Osteoblast (primary cell): ENCODE data around the gene RHBDD3. TPM values are rescaled to one million over a fixed set of nuclear protein-coding genes. Genes with fewer than 3 reads are reported as not detected.

Experiments used
- DNase-seq: peaks from one replicate; pipeline ENCODE4 v3.0.0; 2011; ENCODE audit warnings: low spot score, mixed read lengths; ENCODE audit not compliant: insufficient read length; ENCODE audit errors: missing footprints
- H2AFZ ChIP-seq: 2 replicates; pipeline ENCODE4 v1.6.0; 2011; ENCODE audit warnings: mild to moderate bottlenecking, low read length
- H3K27ac ChIP-seq: 2 replicates; pipeline ENCODE4 v1.5.1; 2011; ENCODE audit warnings: mild to moderate bottlenecking, low read depth, low read length, moderate library complexity
- H3K27me3 ChIP-seq: 2 replicates; pipeline ENCODE4 v1.6.0; 2012; ENCODE audit warnings: mild to moderate bottlenecking, control low read depth, inconsistent platforms, low read length, moderate library complexity; ENCODE audit not compliant: insufficient read depth
- H3K36me3 ChIP-seq: 2 replicates; pipeline ENCODE4 v1.5.1; 2011; ENCODE audit warnings: mild to moderate bottlenecking, low read length, control low read depth, moderate library complexity; ENCODE audit not compliant: insufficient read depth
- H3K4me1 ChIP-seq: 2 replicates; pipeline ENCODE4 v1.5.1; 2011; ENCODE audit warnings: mild to moderate bottlenecking, low read length, control low read depth, moderate library complexity; ENCODE audit not compliant: insufficient read depth
- H3K4me2 ChIP-seq: 2 replicates; pipeline ENCODE4 v1.6.0; 2011; ENCODE audit warnings: mild to moderate bottlenecking, low read length; ENCODE audit not compliant: insufficient read depth
- H3K4me3 ChIP-seq: fragments of 200-600 bp; sonication (generic); 3 replicates; pipeline ENCODE4 v1.5.1; 2012; ENCODE audit warnings: mild to moderate bottlenecking, low read length, inconsistent platforms; ENCODE audit not compliant: insufficient read depth
- H3K79me2 ChIP-seq: 2 replicates; pipeline ENCODE4 v1.6.0; 2012; ENCODE audit warnings: mild to moderate bottlenecking, low read length, control low read depth, inconsistent platforms; ENCODE audit not compliant: insufficient read depth
- H3K9me3 ChIP-seq: 2 replicates; pipeline ENCODE4 v1.5.1; 2011; ENCODE audit warnings: low read depth, low read length, control low read depth
- H4K20me1 ChIP-seq: 2 replicates; pipeline ENCODE4 v1.6.0; 2012; ENCODE audit warnings: mild to moderate bottlenecking, low read length, control low read depth; ENCODE audit not compliant: insufficient read depth
- total RNA-seq: library from RNA; depleted of rRNA; stranded (reverse); fragments of >200 nt; gene quantifications from 2 replicates; pipeline ENCODE4 v1.2.3, GENCODE V29; 2012
- TF ChIP-seq, protein P1 (sequence below): IDR thresholded peaks from 2 replicates; pipeline ENCODE4 v1.5.1; 2011; ENCODE audit warnings: mild to moderate bottlenecking, low read depth, low read length, moderate library complexity; ENCODE audit errors: extremely low read depth

The RHBDD3 gene
- total RNA-seq, 1 donor, result 25.0 TPM

DNA sequence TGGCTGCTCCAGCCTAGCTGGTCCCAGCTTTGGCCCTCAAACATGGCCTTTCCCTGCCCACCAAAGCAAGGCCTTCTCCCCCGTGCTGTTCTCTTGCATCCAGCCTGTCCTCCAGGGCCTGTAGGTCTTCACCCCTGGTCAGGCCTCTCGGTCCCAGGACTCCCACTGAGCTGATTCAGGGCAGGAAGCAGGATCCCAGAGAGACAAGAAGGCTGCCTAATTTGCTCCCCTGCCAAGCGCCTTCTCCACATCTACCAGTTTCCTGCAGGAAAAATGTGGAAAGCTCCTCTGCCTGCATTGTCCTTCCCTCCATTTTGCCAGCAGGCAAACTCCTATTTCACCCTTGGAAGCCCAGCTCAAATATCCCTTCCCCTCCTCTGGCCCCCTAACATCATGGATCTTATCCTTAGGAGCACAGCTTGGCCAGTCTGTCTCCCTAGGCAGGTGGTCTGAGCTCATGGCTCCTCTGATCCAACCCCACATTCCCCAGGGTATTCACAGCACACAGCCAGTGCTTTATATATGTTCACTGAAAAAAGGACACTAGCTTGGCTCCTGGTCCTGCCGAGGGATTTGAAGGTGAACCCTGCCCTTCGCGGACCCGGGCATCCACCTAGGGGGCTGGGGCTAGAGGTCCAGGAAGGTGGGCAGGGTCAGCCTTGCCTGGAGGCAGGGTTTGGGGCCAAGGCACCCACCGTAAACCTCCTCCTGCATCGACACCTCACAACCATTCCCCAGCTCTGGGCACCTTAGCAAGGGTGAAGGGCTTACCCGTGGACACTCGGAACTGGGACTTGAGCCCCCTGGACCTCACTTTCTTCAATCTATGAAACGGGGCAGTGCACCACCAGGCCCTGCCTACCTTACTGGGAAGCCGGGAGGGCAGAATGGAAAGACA, 968 bp downstream of the RHBDD3 start:
- TF ChIP-seq, protein P1, sequence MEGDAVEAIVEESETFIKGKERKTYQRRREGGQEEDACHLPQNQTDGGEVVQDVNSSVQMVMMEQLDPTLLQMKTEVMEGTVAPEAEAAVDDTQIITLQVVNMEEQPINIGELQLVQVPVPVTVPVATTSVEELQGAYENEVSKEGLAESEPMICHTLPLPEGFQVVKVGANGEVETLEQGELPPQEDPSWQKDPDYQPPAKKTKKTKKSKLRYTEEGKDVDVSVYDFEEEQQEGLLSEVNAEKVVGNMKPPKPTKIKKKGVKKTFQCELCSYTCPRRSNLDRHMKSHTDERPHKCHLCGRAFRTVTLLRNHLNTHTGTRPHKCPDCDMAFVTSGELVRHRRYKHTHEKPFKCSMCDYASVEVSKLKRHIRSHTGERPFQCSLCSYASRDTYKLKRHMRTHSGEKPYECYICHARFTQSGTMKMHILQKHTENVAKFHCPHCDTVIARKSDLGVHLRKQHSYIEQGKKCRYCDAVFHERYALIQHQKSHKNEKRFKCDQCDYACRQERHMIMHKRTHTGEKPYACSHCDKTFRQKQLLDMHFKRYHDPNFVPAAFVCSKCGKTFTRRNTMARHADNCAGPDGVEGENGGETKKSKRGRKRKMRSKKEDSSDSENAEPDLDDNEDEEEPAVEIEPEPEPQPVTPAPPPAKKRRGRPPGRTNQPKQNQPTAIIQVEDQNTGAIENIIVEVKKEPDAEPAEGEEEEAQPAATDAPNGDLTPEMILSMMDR, result no peak

DNA sequence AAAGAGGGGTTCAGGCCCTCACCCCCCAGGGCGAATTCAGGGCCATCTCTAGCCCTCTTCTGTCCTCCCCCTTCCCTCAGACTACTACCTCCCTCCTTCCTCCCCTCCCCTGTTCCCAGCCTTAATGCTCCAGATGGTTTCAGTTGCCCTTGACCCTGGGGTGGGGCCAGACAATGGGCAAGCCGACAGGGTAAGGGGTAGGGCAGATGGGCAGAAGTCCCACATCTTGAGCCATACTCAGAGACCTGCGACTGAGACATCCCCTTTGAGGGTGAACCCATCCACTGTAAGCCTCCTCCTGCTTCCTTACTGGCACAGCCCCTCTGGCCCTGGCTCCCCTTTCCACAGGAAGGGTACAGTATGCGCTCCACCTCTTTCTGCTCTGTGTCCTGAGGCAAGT, 1.9 kb downstream of the RHBDD3 start:
- no peak for DNase-seq
- no peak overlapping the region for H3K4me3 ChIP-seq

More for the DNA sequence above, 968 bp downstream of the RHBDD3 start:
- H3K4me3 ChIP-seq, result peak overlapping the region; percentile 98
- peak; percentile 81 for DNase-seq
- peaks cover 34% of the 10 kb centered on the region for H4K20me1 ChIP-seq
- H3K4me1 ChIP-seq, result peaks cover 41% of the 10 kb centered on the region
- no peaks in the 10 kb centered on the region for H3K27me3 ChIP-seq
- no peaks in the 10 kb centered on the region for H3K9me3 ChIP-seq
- H2AFZ ChIP-seq, result peak overlapping the region; percentile 92
- H3K27ac ChIP-seq, result peak overlapping the region; percentile 100
- H3K36me3 ChIP-seq, result peaks cover 30% of the 10 kb centered on the region
- peak overlapping the region; percentile 98 for H3K4me2 ChIP-seq
- H3K79me2 ChIP-seq, result peaks cover 62% of the 10 kb centered on the region

DNA sequence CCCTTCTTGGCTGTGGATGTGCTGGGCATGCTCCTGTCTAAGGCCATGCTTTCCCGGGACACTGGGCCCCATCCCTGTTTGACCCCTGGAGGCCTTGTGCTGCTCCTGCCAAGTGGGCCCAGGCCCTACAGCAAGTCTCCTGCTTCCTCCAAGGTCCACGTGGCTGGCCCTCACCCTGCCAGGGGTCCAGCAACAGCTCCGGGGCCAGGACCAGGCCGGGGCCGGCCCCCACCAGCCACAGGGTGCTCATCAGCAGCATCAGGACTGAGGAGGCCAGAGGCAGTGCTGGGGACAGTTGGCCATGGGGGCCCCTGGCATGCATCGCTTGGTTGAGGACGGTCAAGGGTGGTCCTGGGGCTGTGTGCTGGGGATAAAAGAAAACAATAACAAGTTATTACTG, 2.5 kb downstream of the RHBDD3 start:
- TF ChIP-seq, protein P1, result no peak
- no peak overlapping the region for H3K4me3 ChIP-seq
- H3K4me2 ChIP-seq, result no peak overlapping the region
- no peak overlapping the region for H3K27ac ChIP-seq
- H3K79me2 ChIP-seq, result peaks cover 47% of the 10 kb centered on the region
- peaks cover 28% of the 10 kb centered on the region for H3K4me1 ChIP-seq
- H2AFZ ChIP-seq, result no peak overlapping the region
- H3K27me3 ChIP-seq, result no peaks in the 10 kb centered on the region
- H3K9me3 ChIP-seq, result no peaks in the 10 kb centered on the region
- peaks cover 20% of the 10 kb centered on the region for H3K36me3 ChIP-seq
- no peak for DNase-seq
- peaks cover 23% of the 10 kb centered on the region for H4K20me1 ChIP-seq

More for the DNA sequence above, 1.9 kb downstream of the RHBDD3 start:
- peaks cover 22% of the 10 kb centered on the region for H3K36me3 ChIP-seq
- TF ChIP-seq, protein P1, result no peak
- H2AFZ ChIP-seq, result no peak overlapping the region
- no peaks in the 10 kb centered on the region for H3K9me3 ChIP-seq
- H3K79me2 ChIP-seq, result peaks cover 53% of the 10 kb centered on the region
- peaks cover 28% of the 10 kb centered on the region for H4K20me1 ChIP-seq
- H3K4me1 ChIP-seq, result peaks cover 33% of the 10 kb centered on the region
- peak overlapping the region; percentile 98 for H3K4me2 ChIP-seq
- no peaks in the 10 kb centered on the region for H3K27me3 ChIP-seq
- no peak overlapping the region for H3K27ac ChIP-seq

DNA sequence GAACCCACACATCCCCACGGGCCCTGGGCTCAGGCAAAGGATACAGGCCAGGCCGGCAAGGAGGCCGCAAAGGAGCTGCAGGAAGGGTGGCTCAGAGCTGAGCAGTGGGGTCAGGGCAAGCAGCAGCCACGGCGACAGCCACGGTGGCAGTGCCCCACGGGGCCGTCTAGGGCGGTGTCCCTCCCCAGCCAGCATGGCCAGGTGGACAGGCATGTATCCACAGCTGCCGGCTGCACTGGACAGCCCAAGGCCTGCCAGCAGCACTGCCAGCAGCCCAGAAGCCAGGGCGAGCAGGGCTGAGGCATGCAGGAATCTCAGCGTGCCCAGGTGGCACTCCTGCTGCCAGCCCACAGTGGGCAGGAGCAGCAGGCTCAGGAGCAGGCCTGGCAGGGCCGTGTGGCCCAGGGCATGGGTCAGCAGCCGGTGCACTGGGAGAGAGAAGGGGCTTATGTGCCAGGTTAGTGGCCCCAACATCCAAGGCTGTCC, 3.9 kb downstream of the RHBDD3 start:
- no peak for DNase-seq
- TF ChIP-seq, protein P1, result no peak
- H3K36me3 ChIP-seq, result peaks cover 12% of the 10 kb centered on the region
- no peak overlapping the region for H2AFZ ChIP-seq
- H3K9me3 ChIP-seq, result no peaks in the 10 kb centered on the region
- H3K27ac ChIP-seq, result no peak overlapping the region
- H3K79me2 ChIP-seq, result peaks cover 32% of the 10 kb centered on the region
- H3K4me2 ChIP-seq, result no peak overlapping the region
- no peak overlapping the region for H3K4me3 ChIP-seq
- peaks cover 15% of the 10 kb centered on the region for H3K4me1 ChIP-seq
- peaks cover 8% of the 10 kb centered on the region for H4K20me1 ChIP-seq
- H3K27me3 ChIP-seq, result no peaks in the 10 kb centered on the region
